MM.1S (cell line): ENCODE measurements around the gene COX6A1.
"Not testable (repeated sequence)": the region's sequence is repeated elsewhere in the genome, so short reads cannot be mapped to it uniquely, and the experiment has no call there.

Source experiments
- DNase-seq: peaks from one replicate; pipeline ENCODE4 v3.0.0-alpha.2; 2015
- H2AFZ ChIP-seq: fragments of 300-600 bp; sonication (generic); 2 replicates; pipeline ENCODE4 v1.6.0; 2016; ENCODE audit warnings: antibody characterized with exemption, low read length
- H3F3A ChIP-seq: fragments of 300-600 bp; sonication (generic); 2 replicates; pipeline ENCODE4 v1.6.1; 2016; ENCODE audit warnings: mild to moderate bottlenecking, antibody characterized with exemption, low read length, moderate library complexity, mixed read lengths; ENCODE audit not compliant: insufficient read depth
- H3K27ac ChIP-seq: fragments of 300-600 bp; sonication (generic); 2 replicates; pipeline ENCODE4 v1.5.1; 2016; ENCODE audit warnings: mild to moderate bottlenecking, low read length
- H3K27me3 ChIP-seq: fragments of 300-600 bp; sonication (generic); replicated peaks from 2 replicates; pipeline ENCODE4 v1.6.0; 2016; ENCODE audit warnings: low read length; ENCODE audit not compliant: insufficient read depth
- H3K36me3 ChIP-seq: fragments of 300-600 bp; sonication (generic); replicated peaks from 2 replicates; pipeline ENCODE4 v1.6.1; 2016; ENCODE audit warnings: mild to moderate bottlenecking, low read length, mixed read lengths; ENCODE audit not compliant: insufficient read depth
- H3K4me1 ChIP-seq: fragments of 300-600 bp; sonication (generic); 2 replicates; pipeline ENCODE4 v1.6.1; 2016; ENCODE audit warnings: low read length, mixed read lengths
- H3K4me2 ChIP-seq: fragments of 300-600 bp; sonication (generic); 2 replicates; pipeline ENCODE4 v1.6.0; 2016; ENCODE audit warnings: low read depth, low read length
- H3K4me3 ChIP-seq: fragments of 300-600 bp; sonication (generic); 2 replicates; pipeline ENCODE4 v1.5.1; 2016; ENCODE audit warnings: low read length, mixed read lengths
- H3K79me2 ChIP-seq: fragments of 300-600 bp; sonication (generic); 2 replicates; pipeline ENCODE4 v1.6.1; 2016; ENCODE audit warnings: mixed run types, low read length, mixed read lengths
- H3K9ac ChIP-seq: fragments of 300-600 bp; sonication (generic); 2 replicates; pipeline ENCODE4 v1.6.1; 2016; ENCODE audit warnings: low read length, mixed read lengths
- H3K9me2 ChIP-seq: fragments of 300-600 bp; sonication (generic); replicated peaks from 2 replicates; pipeline ENCODE4 v1.6.1; 2016; ENCODE audit warnings: mild to moderate bottlenecking, low read length, mixed read lengths; ENCODE audit not compliant: insufficient read depth
- H3K9me3 ChIP-seq: fragments of 300-600 bp; sonication (generic); replicated peaks from 2 replicates; pipeline ENCODE4 v1.6.1; 2016; ENCODE audit warnings: mild to moderate bottlenecking, low read length, mixed read lengths; ENCODE audit not compliant: insufficient read depth
- H4K20me1 ChIP-seq: fragments of 300-600 bp; sonication (generic); 2 replicates; pipeline ENCODE4 v1.6.1; 2016; ENCODE audit warnings: mild to moderate bottlenecking, low read length, moderate library complexity, mixed read lengths; ENCODE audit not compliant: insufficient read depth
- CTCF ChIP-seq: fragments of 300-600 bp; sonication (generic); IDR thresholded peaks from 2 replicates; pipeline ENCODE4 v1.5.1; 2016; ENCODE audit warnings: antibody characterized with exemption, low read length, mixed read lengths
- EZH2 ChIP-seq: fragments of 300-600 bp; sonication (generic); optimal IDR thresholded peaks from 2 replicates; pipeline ENCODE3; 2017; ENCODE audit warnings: low read depth, mild to moderate bottlenecking, antibody characterized with exemption, low read length, mixed read lengths
- EZH2phosphoT487 ChIP-seq: fragments of 300-600 bp; sonication (generic); IDR thresholded peaks from 2 replicates; pipeline ENCODE4 v1.6.1; 2018; ENCODE audit warnings: antibody characterized with exemption, low read length

The COX6A1 gene

GRCh38 chr12:120445911-120446843 lies 8.3 kb downstream of the COX6A1 start, which contains the start of the genes GATC and TRIAP1:
Gene GATC (plus strand): TSS chr12:120446444. CDS start chr12:120446481, 37 bp downstream.
Gene TRIAP1 (minus strand): TSS chr12:120446384. CDS start chr12:120446372, 12 bp downstream.
- peak; percentile 75 for DNase-seq
- no peaks in the 10 kb centered on the region for H3K4me1 ChIP-seq
- H3K36me3 ChIP-seq: no peaks in the 10 kb centered on the region
- H3K9me3 ChIP-seq: no peaks in the 10 kb centered on the region
- H3F3A ChIP-seq: no peaks in the 10 kb centered on the region; the same call in 1 of the 2 replicates
- H3K4me3 ChIP-seq: peak within 1 kb of the TSS; percentile 90
- peak within 1 kb of the TSS; percentile 80 for H3K9ac ChIP-seq
- H3K27me3 ChIP-seq: no peaks in the 10 kb centered on the region
- H4K20me1 ChIP-seq: no peaks in the 10 kb centered on the region
- TF ChIP-seq EZH2 (no peak), CTCF (no peak), EZH2phosphoT487 (no peak)
- peak within 1 kb of the TSS; percentile 83 for H3K27ac ChIP-seq
- no peaks in the 10 kb centered on the region for H3K9me2 ChIP-seq
- peak within 1 kb of the TSS; percentile 72 for H2AFZ ChIP-seq
- peak within 1 kb of the TSS; percentile 65 for H3K4me2 ChIP-seq
- peaks cover 68% of the 10 kb centered on the region for H3K79me2 ChIP-seq

- not testable (repeated sequence) for H3K36me3 ChIP-seq, H3K27me3 ChIP-seq, H3K4me1 ChIP-seq, DNase-seq, H3F3A ChIP-seq, H3K9me2 ChIP-seq, H3K9me3 ChIP-seq, H4K20me1 ChIP-seq
- peak overlapping the region; percentile 83; the same call in 1 of the 2 replicates for H3K27ac ChIP-seq
- H3K79me2 ChIP-seq: peaks cover 67% of the 10 kb centered on the region
- peak overlapping the region; percentile 90 for H3K4me3 ChIP-seq
- H3K4me2 ChIP-seq: peak overlapping the region; percentile 47; the same call in 1 of the 2 replicates
- H2AFZ ChIP-seq: peak overlapping the region; percentile 72
- peak overlapping the region; percentile 80 for H3K9ac ChIP-seq
Observed at GRCh38 chr12:120446844-120447178, 8.9 kb downstream of the COX6A1 start.

GRCh38 chr12:120447992-120448391 lies 10.1 kb downstream of the COX6A1 start:
- no peaks in the 10 kb centered on the region for H3K9me3 ChIP-seq
- H3K27ac ChIP-seq: no peak overlapping the region
- no peaks in the 10 kb centered on the region for H4K20me1 ChIP-seq
- no peaks in the 10 kb centered on the region for H3K27me3 ChIP-seq
- H3K9me2 ChIP-seq: no peaks in the 10 kb centered on the region
- no peak overlapping the region for H2AFZ ChIP-seq
- no peak for TF ChIP-seq CTCF
- TF ChIP-seq EZH2: no peak
- TF ChIP-seq EZH2phosphoT487: no peak
- H3K79me2 ChIP-seq: peaks cover 63% of the 10 kb centered on the region
- H3K4me2 ChIP-seq: no peak overlapping the region
- DNase-seq: no peak
- H3F3A ChIP-seq: no peaks in the 10 kb centered on the region; the same call in 1 of the 2 replicates
- H3K4me1 ChIP-seq: no peaks in the 10 kb centered on the region
- no peak overlapping the region for H3K4me3 ChIP-seq
- H3K9ac ChIP-seq: no peak overlapping the region
- H3K36me3 ChIP-seq: no peaks in the 10 kb centered on the region

- not testable (repeated sequence) for H3K36me3 ChIP-seq
Observed at GRCh38 chr12:120452524-120452923, 14.6 kb downstream of the COX6A1 start.

More at GRCh38 chr12:120452524-120452923, 14.6 kb downstream of the COX6A1 start:
- not testable (repeated sequence) for H3K9me2 ChIP-seq, H3K27me3 ChIP-seq, H3K4me2 ChIP-seq, H3K9me3 ChIP-seq, H3K4me1 ChIP-seq, H2AFZ ChIP-seq, H4K20me1 ChIP-seq, DNase-seq, H3K4me3 ChIP-seq, H3K27ac ChIP-seq, H3F3A ChIP-seq, H3K9ac ChIP-seq
- H3K79me2 ChIP-seq: peaks cover 27% of the 10 kb centered on the region
